Uterus (tissue), 4 donors: ENCODE results near the gene SERP1. TPM values are rescaled to one million over a fixed set of nuclear protein-coding genes. Genes with fewer than 3 reads are reported as not detected.

Experiments used
- DNase-seq, 2 donors: peaks; one replicate each; pipeline ENCODE4 v3.0.0-alpha.2; 2019 to 2020
- H3K27ac ChIP-seq, 2 donors: fragments of 200-600 bp; sonication (generic); 1 replicate in 1 of 2; 2 replicates in 1 of 2; pipeline ENCODE4 v1.5.1; 2016 to 2018
- H3K27me3 ChIP-seq, 2 donors: fragments of 200-600 bp; sonication (generic); one replicate each; pipeline ENCODE4 v1.5.1; 2018 to 2019; ENCODE audit warnings: control low read depth in 1 of 2
- H3K36me3 ChIP-seq, 2 donors: fragments of 200-600 bp; sonication (generic); one replicate each; pipeline ENCODE4 v1.5.1; 2019; ENCODE audit warnings: control low read depth in 1 of 2
- H3K4me1 ChIP-seq, 2 donors: fragments of 200-600 bp; sonication (generic); one replicate each; pipeline ENCODE4 v1.5.1; 2018 to 2019; ENCODE audit warnings: control low read depth in 1 of 2
- H3K4me3 ChIP-seq, 2 donors: fragments of 200-600 bp; sonication (generic); 1 replicate in 1 of 2; 2 replicates in 1 of 2; pipeline ENCODE4 v1.5.1; 2018 to 2019; ENCODE audit warnings: mild to moderate bottlenecking in 1 of 2
- H3K9me3 ChIP-seq, 2 donors: fragments of 200-600 bp; sonication (generic); one replicate each; pipeline ENCODE4 v1.5.1; 2019; ENCODE audit warnings: control low read depth in 1 of 2
- CTCF ChIP-seq, 4 experiments: fragments of 200-600 bp in 2 of 4; fragments of 450-650 bp in 2 of 4; sonication (generic) in 2 of 4; IDR thresholded peaks; one replicate each; pipeline ENCODE4 v1.5.1; 2016 to 2019; ENCODE audit warnings: antibody characterized with exemption in 4 of 4, mild to moderate bottlenecking in 2 of 4, moderate library complexity in 1 of 4
- POLR2A ChIP-seq, 2 donors: fragments of 450-650 bp; IDR thresholded peaks; one replicate each; pipeline ENCODE4 v1.6.1; 2016; ENCODE audit warnings: antibody characterized with exemption in 2 of 2, mild to moderate bottlenecking in 1 of 2, moderate library complexity in 1 of 2
- intact Hi-C: fragments of 100-400 bp; cut with DNase I; formaldehyde crosslinking; loops from one replicate; pipeline ENCODE4 v1.15.1; 2023; ENCODE audit warnings: low total_unique reads
- total RNA-seq, 4 donors: library from RNA; depleted of rRNA in 3 of 4; stranded (reverse); fragments of >200 nt in 3 of 4; gene quantifications; one replicate each; pipeline versions ENCODE4 v1.1.0 to v1.2.4, GENCODE V29; 2014 to 2023
- donor health status: DM: yes; HTN: yes; CAD: no.

The SERP1 gene
- total RNA-seq, 4 donors from 2014 or later = 77.4 to 151 (median 83.8) TPM

- H3K4me3 ChIP-seq = no peak overlapping the region
- no peak overlapping the region for H3K27ac ChIP-seq
- no peaks in the 10 kb centered on the region for H3K27me3 ChIP-seq
- no peaks in the 10 kb centered on the region for H3K9me3 ChIP-seq
- H3K36me3 ChIP-seq = no peaks in the 10 kb centered on the region
- TF ChIP-seq CTCF (IDR thresholded peaks at IDR 0.05) (no peak), POLR2A (IDR thresholded peaks at IDR 0.05) (no peak)
- no peaks in the 10 kb centered on the region for H3K4me1 ChIP-seq
- DNase-seq = no peak
- intact Hi-C loops = loop anchor here (5.0 kb wide), 1 partner anchor 185 kb away; no protein-coding TSS in a partner anchor
Observed at GRCh38 chr3:150527464-150528255, 18.6 kb downstream of the SERP1 start.

DNA sequence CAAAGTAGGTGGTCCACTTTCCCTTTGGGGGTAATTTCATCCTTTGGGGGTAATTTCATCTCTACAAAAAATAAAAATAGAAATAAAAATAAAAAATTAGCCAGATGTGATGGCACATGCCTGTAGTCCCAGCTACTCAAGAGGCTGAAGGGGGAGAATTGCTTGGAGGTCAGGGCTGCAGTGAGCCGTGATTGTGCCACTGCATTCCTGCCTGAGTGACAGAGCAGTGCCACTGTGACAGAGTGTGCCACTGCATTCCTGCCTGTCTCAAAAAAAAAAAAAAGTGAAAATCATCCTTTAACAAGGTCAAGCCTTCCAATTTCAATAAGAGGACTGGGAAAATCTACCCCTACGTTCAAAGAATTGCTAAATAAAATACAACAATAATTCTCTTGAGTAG, 22.8 kb downstream of the SERP1 start:
- DNase-seq = no peak
- no peaks in the 10 kb centered on the region for H3K9me3 ChIP-seq
- TF ChIP-seq POLR2A (IDR thresholded peaks at IDR 0.05) (no peak), CTCF (IDR thresholded peaks at IDR 0.05) (no peak)
- no peaks in the 10 kb centered on the region for H3K4me1 ChIP-seq
- H3K27ac ChIP-seq = no peak overlapping the region
- H3K36me3 ChIP-seq = no peaks in the 10 kb centered on the region
- no peaks in the 10 kb centered on the region for H3K27me3 ChIP-seq
- H3K4me3 ChIP-seq = no peak overlapping the region
- intact Hi-C loops = no loop called here

- Histone ChIP-seq H3K4me3 (no peak overlapping the region), H3K27me3 (no peaks in the 10 kb centered on the region), H3K4me1 (no peaks in the 10 kb centered on the region), H3K9me3 (no peaks in the 10 kb centered on the region), H3K27ac (no peak overlapping the region), H3K36me3 (no peaks in the 10 kb centered on the region)
- DNase-seq = no peak
- TF ChIP-seq CTCF (IDR thresholded peaks at IDR 0.05) (no peak), POLR2A (IDR thresholded peaks at IDR 0.05) (no peak)
- intact Hi-C loops = no loop called here
Observed at GRCh38 chr3:150521463-150521862, 24.8 kb downstream of the SERP1 start.

DNA sequence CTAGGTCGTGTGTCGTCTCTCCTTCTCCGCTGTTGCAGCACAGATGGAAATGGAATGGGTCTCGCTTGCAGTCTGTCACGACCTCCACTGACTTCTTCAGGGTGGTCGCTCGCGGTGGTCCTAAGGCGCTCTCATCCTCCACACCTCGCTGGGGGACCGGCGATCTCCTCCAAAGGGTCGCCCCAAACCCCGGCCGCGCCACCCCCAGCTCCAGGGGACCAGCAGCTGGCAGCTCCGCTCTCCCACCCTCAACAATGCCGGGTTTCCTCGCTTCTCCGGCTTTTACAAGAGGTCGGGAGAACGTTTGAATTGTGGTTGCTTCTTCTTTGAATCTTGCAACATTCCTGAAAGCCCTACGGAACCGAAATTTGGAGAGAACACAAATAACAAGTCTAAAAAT, 25.9 kb downstream of the SERP1 start:
- no peaks in the 10 kb centered on the region for H3K36me3 ChIP-seq
- no peak for DNase-seq
- no peak overlapping the region for H3K27ac ChIP-seq
- H3K4me3 ChIP-seq = no peak overlapping the region
- H3K9me3 ChIP-seq = no peaks in the 10 kb centered on the region
- intact Hi-C loops = no loop called here
- no peaks in the 10 kb centered on the region for H3K4me1 ChIP-seq
- TF ChIP-seq POLR2A (IDR thresholded peaks at IDR 0.05) (no peak), CTCF (IDR thresholded peaks at IDR 0.05) (no peak)
- H3K27me3 ChIP-seq = no peaks in the 10 kb centered on the region

GRCh38 chr3:150519026-150519425, 27.3 kb downstream of the SERP1 start:
- H3K4me3 ChIP-seq = no peak overlapping the region
- intact Hi-C loops = no loop called here
- H3K9me3 ChIP-seq = no peaks in the 10 kb centered on the region
- no peak for TF ChIP-seq CTCF (IDR thresholded peaks at IDR 0.05)
- no peak for TF ChIP-seq POLR2A (IDR thresholded peaks at IDR 0.05)
- no peaks in the 10 kb centered on the region for H3K27me3 ChIP-seq
- no peak for DNase-seq
- no peaks in the 10 kb centered on the region for H3K36me3 ChIP-seq
- H3K27ac ChIP-seq = no peak overlapping the region
- H3K4me1 ChIP-seq = no peaks in the 10 kb centered on the region
